B cell (primary cell): ENCODE results near the gene ST7L. TPM values are rescaled to one million over a fixed set of nuclear protein-coding genes. Genes with fewer than 3 reads are reported as not detected.
A peak's percentile ranks its signal among the peaks of the same experiment; 100 is the strongest.

Source experiments
- ATAC-seq: fragments of 200-7000 bp; cut with Tn5 transposase; one replicate; pipeline ENCODE4 v1.10.0; 2021; ENCODE audit warnings: low read depth, mild to moderate bottlenecking, moderate number of reproducible peaks, moderate library complexity
- CTCF ChIA-PET: fragments of 350-600 bp; sonication (Branson Sonifier 250); formaldehyde crosslinking; loops from one replicate; lab custom pipeline; 2021; ENCODE audit warnings: antibody characterized with exemption, inconsistent platforms; lab: Charles Lee
- POLR2A ChIA-PET: fragments of 350-600 bp; sonication (Branson Sonifier 250); formaldehyde crosslinking; loops from one replicate; lab custom pipeline; 2021; ENCODE audit warnings: antibody characterized with exemption; lab: Charles Lee
- DNase-seq: peaks from one replicate; pipeline ENCODE4 v3.0.0; 2013
- H2AFZ ChIP-seq: 2 replicates; pipeline ENCODE4 v1.6.1; 2012; ENCODE audit warnings: mild to moderate bottlenecking, low read depth, low read length; ENCODE audit not compliant: insufficient read depth, poor library complexity, severe bottlenecking
- H3K27ac ChIP-seq, 2 donors: 1 replicate in 1 of 2; 2 replicates in 1 of 2; pipeline ENCODE4 v1.5.1; 2012 to 2013; ENCODE audit warnings: low read length in 2 of 2, mild to moderate bottlenecking in 2 of 2, moderate library complexity in 1 of 2
- H3K27me3 ChIP-seq, 4 experiments: fragments of 200-600 bp in 1 of 4; sonication (generic) in 1 of 4; replicated peaks in 1 of 4; 1 replicate in 2 of 4; 2 replicates in 2 of 4; pipeline versions ENCODE4 v1.6.1 to v1.7.0; 2013 to 2016; ENCODE audit warnings: low read length in 3 of 4, mild to moderate bottlenecking in 2 of 4, mixed read lengths in 1 of 4, moderate library complexity in 1 of 4; ENCODE audit not compliant: insufficient read depth in 4 of 4, control insufficient read depth in 3 of 4; ENCODE audit errors: control extremely low read depth in 1 of 4
- H3K36me3 ChIP-seq, 2 experiments: replicated peaks in 1 of 2; 1 replicate in 1 of 2; 2 replicates in 1 of 2; pipeline versions ENCODE4 v1.6.1 to v1.7.1; 2013; ENCODE audit warnings: low read length in 1 of 2; ENCODE audit not compliant: insufficient read depth in 2 of 2, control insufficient read depth in 1 of 2; ENCODE audit errors: control extremely low read depth in 1 of 2, extremely low read depth in 1 of 2
- H3K4me1 ChIP-seq, 2 donors: fragments of 200-600 bp in 1 of 2; sonication (generic) in 1 of 2; 1 replicate in 1 of 2; 2 replicates in 1 of 2; pipeline versions ENCODE4 v1.5.1 to v1.6.1; 2013 to 2017; ENCODE audit warnings: low read length in 2 of 2; ENCODE audit not compliant: control insufficient read depth in 2 of 2, insufficient read depth in 2 of 2
- H3K4me2 ChIP-seq: replicated peaks from 2 replicates; pipeline ENCODE3; 2012; ENCODE audit warnings: mild to moderate bottlenecking, low read depth, low read length; ENCODE audit not compliant: poor library complexity, severe bottlenecking
- H3K4me3 ChIP-seq, 5 experiments: fragments of 200-600 bp in 1 of 5; sonication (generic) in 1 of 5; 1 replicate in 3 of 5; 2 replicates in 2 of 5; pipeline versions ENCODE4 v1.5.1 to v1.7.0; 2011 to 2016; ENCODE audit warnings: low read length in 4 of 5, mild to moderate bottlenecking in 4 of 5, low read depth in 2 of 5, control low read depth in 1 of 5, moderate library complexity in 1 of 5; ENCODE audit not compliant: insufficient read depth in 1 of 5; ENCODE audit errors: control extremely low read depth in 1 of 5, extremely low read depth in 1 of 5
- H3K79me2 ChIP-seq: fragments of 200-600 bp; sonication (generic); one replicate; pipeline ENCODE4 v1.6.0; 2016; ENCODE audit warnings: low read length; ENCODE audit not compliant: control insufficient read depth, insufficient read depth
- H3K9ac ChIP-seq: fragments of 200-600 bp; sonication (generic); 2 replicates; pipeline ENCODE4 v1.6.1; 2017; ENCODE audit warnings: mild to moderate bottlenecking, low read length, moderate library complexity
- H3K9me3 ChIP-seq, 3 donors: one replicate each; pipeline versions ENCODE4 v1.6.1 to v1.7.1; 2013; ENCODE audit warnings: low read length in 2 of 3; ENCODE audit not compliant: control insufficient read depth in 2 of 3, insufficient read depth in 1 of 3; ENCODE audit errors: control extremely low read depth in 1 of 3
- H4K20me1 ChIP-seq: 2 replicates; pipeline ENCODE4 v1.6.0; 2012; ENCODE audit warnings: mild to moderate bottlenecking, low read length; ENCODE audit not compliant: insufficient read depth, control insufficient read depth, poor library complexity, severe bottlenecking
- H3K27ac Mint-ChIP-seq: one replicate; pipeline ENCODE4 v1.8.0; 2021; ENCODE audit warnings: mixed read lengths
- H3K27me3 Mint-ChIP-seq: one replicate; pipeline ENCODE4 v1.8.0; 2021; ENCODE audit warnings: mixed read lengths
- H3K4me1 Mint-ChIP-seq: one replicate; pipeline ENCODE4 v1.8.0; 2021; ENCODE audit warnings: mixed read lengths
- H3K4me3 Mint-ChIP-seq: one replicate; pipeline ENCODE4 v1.8.0; 2021; ENCODE audit warnings: mixed read lengths
- H3K9me3 Mint-ChIP-seq: one replicate; pipeline ENCODE4 v1.8.0; 2022; ENCODE audit warnings: mixed read lengths; ENCODE audit not compliant: insufficient read depth
- EZH2 ChIP-seq: IDR thresholded peaks from 2 replicates; pipeline ENCODE4 v1.6.1; 2012; ENCODE audit warnings: borderline replicate concordance, low read depth, mild to moderate bottlenecking, moderate library complexity, low read length; ENCODE audit not compliant: insufficient read depth, poor library complexity, severe bottlenecking
- whole genome bisulfite sequencing: methylation state at CpG from one replicate; pipeline ENCODE4 v1.1.5; 2013; ENCODE audit warnings: missing lambda C conversion rate; ENCODE audit not compliant: insufficient coverage; 5-methylcytosine and 5-hydroxymethylcytosine counted together
- intact Hi-C: fragments of 100-400 bp; cut with micrococcal nuclease; formaldehyde crosslinking; loops from one replicate; pipeline ENCODE4 v1.10.0; 2022
- polyA plus RNA-seq: library from polyadenylated mRNA; depleted of rRNA; stranded (reverse); fragments of >200 nt; gene quantifications from 2 replicates; pipeline ENCODE4 v1.2.3, GENCODE V29; 2012
- total RNA-seq, 2 donors: library from RNA; stranded (reverse); fragments of 120-200 nt in 1 of 2; gene quantifications; 1 replicate in 1 of 2; 2 replicates in 1 of 2; pipeline versions ENCODE4 v1.2.3 to v1.2.4, GENCODE V29; 2013 to 2022
- TF ChIP-seq, protein P1 (sequence below): fragments of 200-600 bp; IDR thresholded peaks from one replicate; pipeline ENCODE4 v1.8.0; 2022; ENCODE audit warnings: antibody characterized with exemption, mild to moderate bottlenecking

Gene ST7L
- total and polyA plus RNA-seq, 2 donors (not counting 1 experiment from before 2014, with no cell fraction given): 13.1 to 16.4 TPM

DNA sequence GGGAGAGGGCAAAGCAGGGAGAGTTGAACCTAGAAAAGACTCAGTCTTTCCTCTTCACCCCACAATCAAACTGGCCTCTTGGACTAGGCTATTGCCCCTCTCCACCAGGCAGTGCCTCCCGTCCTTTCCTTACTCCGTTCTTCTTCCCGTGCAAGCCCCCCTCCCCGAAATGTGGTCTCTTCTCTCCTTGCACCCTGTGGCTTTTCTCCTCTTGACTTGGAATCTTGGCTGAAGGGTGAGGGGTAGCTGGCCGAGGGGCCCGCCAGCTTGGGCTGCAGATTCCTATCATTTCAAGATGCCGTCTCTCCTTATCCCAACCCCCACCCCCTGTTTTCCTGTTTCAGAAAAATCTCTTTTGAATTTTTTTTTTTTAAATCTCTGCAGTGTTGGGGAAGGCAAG lies 108.6 kb downstream of the ST7L start:
- TF ChIP-seq, protein P1, sequence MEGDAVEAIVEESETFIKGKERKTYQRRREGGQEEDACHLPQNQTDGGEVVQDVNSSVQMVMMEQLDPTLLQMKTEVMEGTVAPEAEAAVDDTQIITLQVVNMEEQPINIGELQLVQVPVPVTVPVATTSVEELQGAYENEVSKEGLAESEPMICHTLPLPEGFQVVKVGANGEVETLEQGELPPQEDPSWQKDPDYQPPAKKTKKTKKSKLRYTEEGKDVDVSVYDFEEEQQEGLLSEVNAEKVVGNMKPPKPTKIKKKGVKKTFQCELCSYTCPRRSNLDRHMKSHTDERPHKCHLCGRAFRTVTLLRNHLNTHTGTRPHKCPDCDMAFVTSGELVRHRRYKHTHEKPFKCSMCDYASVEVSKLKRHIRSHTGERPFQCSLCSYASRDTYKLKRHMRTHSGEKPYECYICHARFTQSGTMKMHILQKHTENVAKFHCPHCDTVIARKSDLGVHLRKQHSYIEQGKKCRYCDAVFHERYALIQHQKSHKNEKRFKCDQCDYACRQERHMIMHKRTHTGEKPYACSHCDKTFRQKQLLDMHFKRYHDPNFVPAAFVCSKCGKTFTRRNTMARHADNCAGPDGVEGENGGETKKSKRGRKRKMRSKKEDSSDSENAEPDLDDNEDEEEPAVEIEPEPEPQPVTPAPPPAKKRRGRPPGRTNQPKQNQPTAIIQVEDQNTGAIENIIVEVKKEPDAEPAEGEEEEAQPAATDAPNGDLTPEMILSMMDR: no peak
- TF ChIP-seq EZH2: no peak
- no peaks in the 10 kb centered on the region for H3K36me3 ChIP-seq
- Mint-ChIP-seq H3K27ac (no peak overlapping the region), H3K27me3 (peaks cover 5% of the 10 kb centered on the region), H3K9me3 (no peaks in the 10 kb centered on the region), H3K4me3 (peak overlapping the region; percentile 38), H3K4me1 (peaks cover 24% of the 10 kb centered on the region)
- no peaks in the 10 kb centered on the region for H4K20me1 ChIP-seq
- ATAC-seq (no peak), DNase-seq (no peak)
- CTCF ChIA-PET: interaction anchor here (1.2 kb wide), 1 partner anchor 119 kb away, joined by 3 read pairs; no protein-coding TSS in a partner anchor
- H3K27ac ChIP-seq: no peak overlapping the region
- H3K9me3 ChIP-seq: peaks cover 0 to 10% (median 0%) of the 10 kb centered on the region in 3 donors
- no CpG with 5 or more reads among the region's 7 CpGs for WGBS
- no peak overlapping the region for H3K9ac ChIP-seq
- H3K4me1 ChIP-seq: peaks cover 28 to 36% of the 10 kb centered on the region in 2 donors
- no peak overlapping the region for H2AFZ ChIP-seq
- POLR2A ChIA-PET: no interaction called here
- H3K79me2 ChIP-seq: no peaks in the 10 kb centered on the region
- H3K4me3 ChIP-seq: no peak overlapping the region
- intact Hi-C loops: no loop called here
- H3K27me3 ChIP-seq: peaks cover 0 to 46% (median 12%) of the 10 kb centered on the region in 4 experiments
- no peak overlapping the region for H3K4me2 ChIP-seq

DNA sequence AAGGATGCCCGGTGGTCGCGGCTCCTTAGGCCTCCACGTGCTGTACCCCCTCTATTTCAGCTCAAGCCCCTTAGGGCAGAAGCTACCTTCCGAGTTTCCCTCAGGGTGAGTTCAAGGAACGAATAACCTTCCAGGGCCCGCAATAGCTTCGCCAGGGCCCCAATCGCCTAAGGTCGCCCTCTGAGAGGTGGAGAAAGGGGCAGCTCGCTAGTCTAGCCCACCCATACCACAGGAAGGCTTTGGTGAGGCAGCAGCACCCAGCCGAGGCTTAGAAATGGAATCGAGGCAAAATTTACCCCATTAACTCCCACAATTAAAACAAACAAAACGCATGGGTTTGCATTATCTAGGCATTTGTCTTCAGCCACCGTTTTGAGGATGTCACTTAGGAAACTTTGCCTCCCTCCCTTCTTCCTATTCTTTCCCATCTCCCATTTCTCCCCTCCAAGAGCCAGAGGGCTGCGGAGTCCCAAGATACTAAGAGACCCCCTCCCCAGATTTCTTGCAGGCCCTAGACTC lies 109.2 kb downstream of the ST7L start:
- H4K20me1 ChIP-seq: no peaks in the 10 kb centered on the region
- H3K4me2 ChIP-seq: peak overlapping the region; percentile 82
- DNase-seq (no peak), ATAC-seq (no peak)
- peaks cover 0 to 10% (median 0%) of the 10 kb centered on the region in 3 donors for H3K9me3 ChIP-seq
- peaks cover 30% of the 10 kb centered on the region for H3K4me1 Mint-ChIP-seq
- ChIA-PET POLR2A (no interaction called here), CTCF (interaction anchor here (1.2 to 1.6 kb wide), 2 partner anchors 118 to 119 kb away, joined by 3 to 6 read pairs; no protein-coding TSS in a partner anchor)
- H3K9ac ChIP-seq: no peak overlapping the region
- no peaks in the 10 kb centered on the region for H3K79me2 ChIP-seq
- H3K36me3 ChIP-seq: no peaks in the 10 kb centered on the region
- peaks cover 8% of the 10 kb centered on the region for H3K27me3 Mint-ChIP-seq
- intact Hi-C loops: loop anchor here (2.0 to 10.0 kb wide), 2 partner anchors 109 to 165 kb away; partner anchors contain the start of genes CAPZA1, MOV10 and ST7L
- WGBS: 52% methylated on average over 12 of the region's 16 CpGs
- peaks cover 0 to 52% (median 12%) of the 10 kb centered on the region in 4 experiments for H3K27me3 ChIP-seq
- H3K9me3 Mint-ChIP-seq: no peaks in the 10 kb centered on the region
- no peak overlapping the region for H3K4me3 ChIP-seq
- peaks cover 34 to 42% of the 10 kb centered on the region in 2 donors for H3K4me1 ChIP-seq
- no peak overlapping the region for H3K27ac ChIP-seq
- peak overlapping the region; percentile 82 for H2AFZ ChIP-seq
- H3K4me3 Mint-ChIP-seq: peak overlapping the region; percentile 42
- H3K27ac Mint-ChIP-seq: no peak overlapping the region
- no peak for TF ChIP-seq EZH2
- TF ChIP-seq, protein P1: no peak
